Transverse colon (tissue), 4 donors: Measurements from ENCODE around the gene TSPAN10.

Experiments
- CTCF ChIP-seq, 5 experiments: fragments of 200-600 bp in 3 of 5; fragments of 450-650 bp in 2 of 5; sonication (generic) in 3 of 5; IDR thresholded peaks; 1 replicate in 2 of 5; 2 replicates in 3 of 5; pipeline ENCODE4 v1.5.1; 2016 to 2017; ENCODE audit warnings: antibody characterized with exemption in 5 of 5, inconsistent platforms in 3 of 5, mild to moderate bottlenecking in 2 of 5, moderate library complexity in 1 of 5
- EP300 ChIP-seq: sonication (generic); formaldehyde crosslinking; IDR thresholded peaks from one replicate; pipeline ENCODE4 v1.6.1; 2017; ENCODE audit warnings: antibody characterized with exemption, low read depth
- POLR2A ChIP-seq: fragments of 450-650 bp; IDR thresholded peaks from one replicate; pipeline ENCODE4 v1.6.1; 2016; ENCODE audit warnings: antibody characterized with exemption, mild to moderate bottlenecking, moderate library complexity
- POLR2AphosphoS5 ChIP-seq, 3 donors: sonication (generic); formaldehyde crosslinking; IDR thresholded peaks; one replicate each; pipeline ENCODE4 v1.6.1; 2016; ENCODE audit warnings: antibody characterized with exemption in 3 of 3

DNA sequence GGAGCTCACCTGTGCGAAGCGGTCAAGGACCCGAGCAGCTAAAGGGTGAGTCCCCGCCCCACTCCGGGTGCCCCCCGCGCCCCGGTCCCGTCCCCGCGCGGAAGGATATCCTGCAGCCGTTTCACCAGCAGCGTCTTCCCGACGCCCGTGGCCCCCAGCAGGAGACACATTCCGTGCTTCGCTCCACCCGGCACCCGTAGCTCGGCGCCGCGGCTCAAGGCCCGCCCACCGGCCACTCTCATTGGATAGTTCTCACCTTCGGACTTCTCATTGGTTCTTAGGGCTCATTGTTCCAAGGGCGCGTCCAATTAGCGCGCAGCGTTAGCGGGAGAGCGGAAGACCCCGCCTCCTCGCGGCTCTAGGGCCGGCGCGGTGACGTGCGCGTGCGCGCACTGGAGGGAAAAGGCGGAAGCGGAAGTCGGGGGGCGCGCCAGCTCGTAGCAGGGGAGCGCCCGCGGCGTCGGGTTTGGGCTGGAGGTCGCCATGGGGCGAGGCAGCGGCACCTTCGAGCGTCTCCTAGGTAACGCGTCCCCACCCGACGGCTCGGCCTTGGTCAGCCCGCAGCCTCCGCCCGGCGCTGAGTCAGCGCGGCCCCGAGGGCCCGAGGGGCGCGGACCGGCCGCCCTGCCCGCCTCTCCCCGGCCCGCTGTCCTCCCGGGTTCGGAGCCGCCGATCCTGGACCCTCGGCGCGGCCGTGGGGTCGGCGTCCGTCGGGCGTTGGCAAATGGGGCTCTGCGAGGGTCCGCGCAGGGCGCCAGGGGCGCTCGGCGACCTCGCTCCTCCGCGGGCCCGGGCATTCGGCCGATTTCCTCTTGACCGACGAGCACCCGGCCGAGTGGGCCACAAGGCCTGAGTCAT, 46.8 kb downstream of the TSPAN10 start, which contains the start of the genes ARL16 and HGS:
- TF ChIP-seq POLR2A (peak; percentile 75), POLR2AphosphoS5 (IDR thresholded peaks at IDR 0.05) (peak; percentile 68 to 87 (median 85)), CTCF (IDR thresholded peaks at IDR 0.05) (no peak), EP300 (no peak)
